OCI-LY1 (cell line): Measurements from ENCODE around the gene TLE3.

Experiments
- H2AFZ ChIP-seq: fragments of 200-600 bp; sonication (generic), shearing (Covaris generic); 2 replicates; pipeline ENCODE4 v1.6.0; 2014; ENCODE audit warnings: antibody characterized with exemption, mild to moderate bottlenecking, low read length
- H3F3A ChIP-seq: fragments of 200-600 bp; sonication (generic), shearing (Covaris generic); 2 replicates; pipeline ENCODE4 v1.6.0; 2014; ENCODE audit warnings: mild to moderate bottlenecking, antibody characterized with exemption, low read length, moderate library complexity; ENCODE audit not compliant: insufficient read depth
- H3K27ac ChIP-seq: fragments of 200-600 bp; sonication (generic); 2 replicates; pipeline ENCODE4 v1.5.1; 2014; ENCODE audit warnings: low read length, mixed run types, mild to moderate bottlenecking, low read depth; ENCODE audit not compliant: poor library complexity, severe bottlenecking
- H3K27me3 ChIP-seq: fragments of 200-600 bp; sonication (generic); 2 replicates; pipeline ENCODE4 v1.6.0; 2014; ENCODE audit warnings: antibody characterized with exemption, mild to moderate bottlenecking, low read length, moderate library complexity; ENCODE audit not compliant: insufficient read depth
- H3K36me3 ChIP-seq: fragments of 200-600 bp; sonication (generic); 2 replicates; pipeline ENCODE4 v1.6.1; 2014; ENCODE audit warnings: mild to moderate bottlenecking, antibody characterized with exemption, low read length, moderate library complexity, mixed read lengths; ENCODE audit not compliant: insufficient read depth
- H3K4me1 ChIP-seq: fragments of 200-600 bp; sonication (generic); 2 replicates; pipeline ENCODE4 v1.5.1; 2014; ENCODE audit warnings: mild to moderate bottlenecking, low read length, moderate library complexity; ENCODE audit not compliant: insufficient read depth, severe bottlenecking
- H3K4me2 ChIP-seq: fragments of 200-600 bp; sonication (generic), shearing (Covaris generic); 2 replicates; pipeline ENCODE4 v1.6.1; 2014; ENCODE audit warnings: low read length
- H3K4me3 ChIP-seq: fragments of 200-600 bp; sonication (generic); 2 replicates; pipeline ENCODE4 v1.5.1; 2014; ENCODE audit warnings: low read length, low read depth, mild to moderate bottlenecking, mixed read lengths; ENCODE audit not compliant: poor library complexity, severe bottlenecking
- H3K79me2 ChIP-seq: fragments of 200-600 bp; shearing (Covaris generic); 2 replicates; pipeline ENCODE4 v1.6.1; 2016; ENCODE audit warnings: mixed run types, low read length, mixed read lengths; ENCODE audit not compliant: insufficient read depth
- H3K9ac ChIP-seq: fragments of 200-600 bp; sonication (generic), shearing (Covaris generic); 2 replicates; pipeline ENCODE4 v1.6.1; 2014; ENCODE audit warnings: mild to moderate bottlenecking, low read length, mixed read lengths
- H3K9me2 ChIP-seq: fragments of 200-600 bp; sonication (generic), shearing (Covaris generic); 2 replicates; pipeline ENCODE4 v1.6.1; 2014; ENCODE audit warnings: low read depth, mild to moderate bottlenecking, low read length, mixed read lengths
- H3K9me3 ChIP-seq: fragments of 200-600 bp; shearing (Covaris generic); 2 replicates; pipeline ENCODE4 v1.6.1; 2014; ENCODE audit warnings: low read length, mixed read lengths
- H4K20me1 ChIP-seq: fragments of 200-600 bp; sonication (generic), shearing (Covaris generic); 2 replicates; pipeline ENCODE4 v1.6.0; 2016; ENCODE audit warnings: mild to moderate bottlenecking, low read length; ENCODE audit not compliant: insufficient read depth
- EZH2 ChIP-seq: fragments of 200-600 bp; sonication (generic), shearing (Covaris generic); IDR thresholded peaks from 2 replicates; pipeline ENCODE4 v1.8.0; 2017; ENCODE audit warnings: borderline replicate concordance, mixed run types, mild to moderate bottlenecking, antibody characterized with exemption, low read length, moderate library complexity, mixed read lengths
- TF ChIP-seq, protein P1 (sequence below): fragments of 200-600 bp; sonication (generic), shearing (Covaris generic); IDR thresholded peaks from 2 replicates; pipeline ENCODE4 v1.5.1; 2017; ENCODE audit warnings: mild to moderate bottlenecking, antibody characterized with exemption, low read length, moderate library complexity, mixed read lengths

The TLE3 gene

DNA sequence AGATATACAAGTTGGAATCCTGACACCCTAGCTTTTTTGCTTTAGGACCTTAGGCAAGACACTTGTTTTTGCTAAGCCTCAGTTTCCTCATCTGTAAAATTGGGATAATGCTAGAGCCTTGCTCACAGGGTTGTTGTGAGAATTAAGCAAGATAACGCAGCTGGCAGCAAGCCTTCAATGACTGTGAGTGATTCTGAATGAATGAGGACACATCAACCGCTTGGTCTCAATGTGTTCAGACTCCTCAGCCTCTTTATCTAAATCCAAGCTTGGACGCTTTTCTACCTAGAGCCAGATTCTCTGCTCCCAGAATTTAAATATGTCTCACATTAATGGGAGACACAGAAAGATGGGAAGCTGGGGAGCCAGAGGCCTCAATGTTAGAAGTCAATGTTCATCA, 11.8 kb upstream of the TLE3 start:
- no peaks in the 10 kb centered on the region for H4K20me1 ChIP-seq

GRCh38 chr15:70103880-70104626, 6.3 kb upstream of the TLE3 start:
- Histone ChIP-seq H3K27me3 (no peaks in the 10 kb centered on the region; the same call in 1 of the 2 replicates), H4K20me1 (no peaks in the 10 kb centered on the region), H3K9me2 (no peaks in the 10 kb centered on the region), H2AFZ (no peak overlapping the region), H3K4me1 (peaks cover 19% of the 10 kb centered on the region), H3K9ac (no peak overlapping the region), H3F3A (no peaks in the 10 kb centered on the region), H3K27ac (no peak overlapping the region), H3K4me3 (no peak overlapping the region), H3K9me3 (no peaks in the 10 kb centered on the region), H3K4me2 (no peak overlapping the region), H3K79me2 (no peaks in the 10 kb centered on the region), H3K36me3 (no peaks in the 10 kb centered on the region)
- TF ChIP-seq, protein P1, sequence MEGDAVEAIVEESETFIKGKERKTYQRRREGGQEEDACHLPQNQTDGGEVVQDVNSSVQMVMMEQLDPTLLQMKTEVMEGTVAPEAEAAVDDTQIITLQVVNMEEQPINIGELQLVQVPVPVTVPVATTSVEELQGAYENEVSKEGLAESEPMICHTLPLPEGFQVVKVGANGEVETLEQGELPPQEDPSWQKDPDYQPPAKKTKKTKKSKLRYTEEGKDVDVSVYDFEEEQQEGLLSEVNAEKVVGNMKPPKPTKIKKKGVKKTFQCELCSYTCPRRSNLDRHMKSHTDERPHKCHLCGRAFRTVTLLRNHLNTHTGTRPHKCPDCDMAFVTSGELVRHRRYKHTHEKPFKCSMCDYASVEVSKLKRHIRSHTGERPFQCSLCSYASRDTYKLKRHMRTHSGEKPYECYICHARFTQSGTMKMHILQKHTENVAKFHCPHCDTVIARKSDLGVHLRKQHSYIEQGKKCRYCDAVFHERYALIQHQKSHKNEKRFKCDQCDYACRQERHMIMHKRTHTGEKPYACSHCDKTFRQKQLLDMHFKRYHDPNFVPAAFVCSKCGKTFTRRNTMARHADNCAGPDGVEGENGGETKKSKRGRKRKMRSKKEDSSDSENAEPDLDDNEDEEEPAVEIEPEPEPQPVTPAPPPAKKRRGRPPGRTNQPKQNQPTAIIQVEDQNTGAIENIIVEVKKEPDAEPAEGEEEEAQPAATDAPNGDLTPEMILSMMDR = no peak
- TF ChIP-seq EZH2 = no peak

More for the DNA sequence above, 11.8 kb upstream of the TLE3 start:
- Histone ChIP-seq H3K79me2 (no peaks in the 10 kb centered on the region), H3K9me2 (no peaks in the 10 kb centered on the region), H3K27ac (no peak overlapping the region), H3F3A (no peaks in the 10 kb centered on the region), H3K9ac (no peak overlapping the region), H3K4me2 (no peak overlapping the region), H2AFZ (no peak overlapping the region), H3K36me3 (no peaks in the 10 kb centered on the region), H3K9me3 (no peaks in the 10 kb centered on the region), H3K4me3 (no peak overlapping the region), H3K4me1 (no peaks in the 10 kb centered on the region), H3K27me3 (peaks cover 6% of the 10 kb centered on the region; the same call in 1 of the 2 replicates)
- TF ChIP-seq EZH2 = no peak
- TF ChIP-seq, protein P1 = no peak

GRCh38 chr15:70102827-70103226, 5.1 kb upstream of the TLE3 start:
- Histone ChIP-seq H3K9me2 (no peaks in the 10 kb centered on the region), H3K36me3 (no peaks in the 10 kb centered on the region), H3F3A (0 out of 2 replicates have a peak, but pooled peaks cover 5% of the 10 kb centered on the region), H3K27ac (no peak overlapping the region), H3K4me3 (no peak overlapping the region), H3K79me2 (no peaks in the 10 kb centered on the region), H2AFZ (no peak overlapping the region), H3K9me3 (no peaks in the 10 kb centered on the region), H3K9ac (no peak overlapping the region), H3K4me2 (no peak overlapping the region), H3K27me3 (no peaks in the 10 kb centered on the region; the same call in 1 of the 2 replicates), H3K4me1 (peaks cover 29% of the 10 kb centered on the region), H4K20me1 (no peaks in the 10 kb centered on the region)
- TF ChIP-seq, protein P1 = no peak
- no peak for TF ChIP-seq EZH2
